ENCODE results near the gene OXCT2.
"Not testable (repeated sequence)": the region's sequence is repeated elsewhere in the genome, so short reads cannot be mapped to it uniquely, and the experiment has no call there.

DNA sequence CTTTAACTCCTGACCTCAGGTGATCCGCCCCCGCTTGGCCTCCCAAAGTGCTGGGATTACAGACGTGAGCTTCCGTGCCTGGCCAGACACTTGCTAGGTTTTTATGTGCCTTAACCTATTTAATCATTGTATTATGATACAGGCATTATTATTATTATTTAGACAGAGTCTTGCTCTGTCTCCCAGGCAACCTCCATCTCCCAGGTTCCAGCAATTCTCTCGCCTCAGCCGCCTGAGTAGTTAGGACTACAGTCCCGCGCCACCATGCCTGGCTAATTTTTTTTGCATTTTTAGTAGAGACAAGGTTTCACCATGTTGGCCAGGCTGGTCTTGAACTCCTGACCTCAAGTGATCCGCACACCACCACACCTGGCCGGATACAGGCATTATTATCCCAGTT lies 11.5 kb upstream of the OXCT2 start:
- TF ChIP-seq POLR2A (IDR thresholded peaks at IDR 0.05; ENCODE audit: low read length); GATA1 (IDR thresholded peaks at IDR 0.05; ENCODE audit: low read depth, low read length): not testable (repeated sequence)

All from erythroblast (primary cell).